GM18909 (cell line): ENCODE results near the gene TMEM40.

ENCODE experiments used
- ATAC-seq: cut with Tn5 transposase; IDR thresholded peaks from one replicate; pipeline ENCODE4 v1.9.1; 2021; ENCODE audit warnings: mild to moderate bottlenecking; ENCODE audit not compliant: unreplicated experiment, poor library complexity

Gene TMEM40

DNA sequence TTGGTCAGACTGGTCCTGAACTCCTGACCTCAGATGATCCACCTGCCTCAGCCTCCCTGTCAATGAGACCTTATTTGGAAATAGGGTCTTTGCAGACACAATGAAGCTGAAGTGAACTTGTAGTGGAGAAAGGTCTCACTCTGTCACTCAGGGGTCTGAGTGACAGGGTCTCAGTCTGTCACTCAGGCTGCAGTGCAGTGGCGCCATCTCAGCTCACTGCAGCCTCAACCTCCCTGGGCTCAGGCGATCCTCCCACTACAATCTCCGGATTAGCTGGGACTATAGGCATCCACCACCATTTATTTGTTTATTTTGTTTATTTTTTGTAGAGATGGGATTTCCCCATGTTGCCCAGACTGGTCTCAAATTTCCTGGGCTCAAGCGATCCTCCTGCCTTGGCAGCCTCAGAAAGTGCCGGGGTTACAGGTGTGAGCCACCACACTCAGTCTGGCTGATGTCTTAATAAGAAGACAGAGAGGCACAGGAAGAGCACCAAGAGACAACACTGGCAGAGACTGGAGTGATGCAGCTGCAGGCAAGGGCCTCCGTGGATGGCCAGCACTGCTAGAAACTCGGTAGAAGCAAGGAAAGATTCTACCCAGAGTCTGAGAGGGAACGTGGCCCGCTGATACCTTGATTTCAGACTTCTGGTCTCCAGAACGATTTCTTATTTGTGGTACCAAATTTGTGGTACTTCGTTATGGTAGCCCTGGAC lies 68.9 kb downstream of the TMEM40 start:
- ATAC-seq, result no peak

DNA sequence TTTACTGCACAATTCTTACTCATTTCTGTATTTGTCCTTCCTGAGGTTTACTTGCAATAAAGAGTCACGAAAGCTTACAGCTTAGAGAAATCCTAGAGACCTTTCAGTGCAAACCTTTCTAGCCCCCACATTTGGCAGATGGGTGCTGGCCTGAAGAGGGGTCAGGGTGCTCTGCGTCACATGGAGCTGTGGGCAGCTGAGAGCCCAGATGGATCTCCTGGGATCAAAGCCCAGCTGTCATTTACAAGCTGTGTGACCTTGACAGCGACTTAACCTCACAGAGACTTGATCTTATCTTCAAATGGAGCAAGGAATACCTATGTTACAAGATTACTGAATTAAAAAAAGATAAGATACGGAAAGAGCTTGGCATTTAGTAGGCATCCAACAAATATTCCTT lies 71.1 kb downstream of the TMEM40 start:
- no peak for ATAC-seq

DNA sequence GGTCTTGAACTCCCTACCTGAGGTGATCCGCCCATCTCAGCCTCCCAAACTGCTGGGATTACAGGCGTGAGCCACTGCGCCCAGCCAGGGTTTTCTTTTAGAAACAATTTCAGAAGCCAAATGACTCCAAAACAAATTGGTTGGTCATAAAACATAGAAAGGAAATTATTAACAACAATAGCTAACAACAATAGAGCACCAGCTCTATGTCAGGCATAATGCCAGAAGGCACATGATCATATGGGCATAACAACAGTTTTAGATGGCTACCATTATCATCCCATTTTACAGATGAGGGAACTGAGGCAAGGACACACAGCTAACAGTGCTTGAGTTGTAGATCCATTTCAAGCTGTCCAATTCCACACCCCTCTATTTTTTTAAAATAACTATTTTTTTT lies 73.0 kb downstream of the TMEM40 start:
- ATAC-seq, result no peak
